Neural progenitor cell (in vitro differentiated cells): ENCODE data around the gene DLGAP4. TPM values are rescaled to one million over a fixed set of nuclear protein-coding genes. Genes with fewer than 3 reads are reported as not detected.
A peak's percentile ranks its signal among the peaks of the same experiment; 100 is the strongest.

Experiments used
- DNase-seq: peaks from one replicate; pipeline ENCODE4 v3.0.0-alpha.2; 2016; ENCODE audit warnings: low spot score
- H2AFZ ChIP-seq: fragments of 200-600 bp; sonication (generic); replicated peaks from 2 replicates; pipeline ENCODE4 v1.6.1; 2016; ENCODE audit warnings: antibody characterized with exemption
- H3F3A ChIP-seq: fragments of 200-600 bp; sonication (generic); 2 replicates; pipeline ENCODE4 v1.6.1; 2016; ENCODE audit warnings: antibody characterized with exemption, low read depth
- H3K27ac ChIP-seq: fragments of 200-600 bp; sonication (generic); 2 replicates; pipeline ENCODE4 v1.5.1; 2016; ENCODE audit warnings: mild to moderate bottlenecking
- H3K27me3 ChIP-seq: fragments of 200-600 bp; sonication (generic); 2 replicates; pipeline ENCODE4 v1.6.1; 2016; ENCODE audit warnings: mild to moderate bottlenecking, moderate library complexity
- H3K36me3 ChIP-seq: fragments of 200-600 bp; sonication (generic); 2 replicates; pipeline ENCODE4 v1.5.1; 2016
- H3K4me1 ChIP-seq: fragments of 200-600 bp; sonication (generic); 2 replicates; pipeline ENCODE4 v1.6.1; 2016; ENCODE audit warnings: mixed run types
- H3K4me2 ChIP-seq: fragments of 200-600 bp; sonication (generic); 2 replicates; pipeline ENCODE4 v1.6.1; 2016
- H3K4me3 ChIP-seq: fragments of 200-600 bp; sonication (generic); 2 replicates; pipeline ENCODE4 v1.5.1; 2016
- H3K79me2 ChIP-seq: fragments of 200-600 bp; sonication (generic); 2 replicates; pipeline ENCODE4 v1.6.1; 2016; ENCODE audit warnings: low read depth
- H3K9ac ChIP-seq: fragments of 200-600 bp; sonication (generic); 2 replicates; pipeline ENCODE4 v1.6.1; 2016
- H3K9me3 ChIP-seq: fragments of 200-600 bp; sonication (generic); 2 replicates; pipeline ENCODE4 v1.5.1; 2016; ENCODE audit warnings: low read depth
- H4K20me1 ChIP-seq: fragments of 200-600 bp; sonication (generic); 2 replicates; pipeline ENCODE4 v1.6.1; 2016; ENCODE audit warnings: low read depth
- H3K27ac Mint-ChIP-seq: 3 replicates; pipeline ENCODE4 v1.8.0; 2021; ENCODE audit warnings: mixed read lengths
- H3K27me3 Mint-ChIP-seq: 2 replicates; pipeline ENCODE4 v1.8.0; 2022; ENCODE audit warnings: low read depth, mild to moderate bottlenecking, inconsistent platforms, moderate library complexity, mixed read lengths; ENCODE audit not compliant: insufficient read depth
- H3K36me3 Mint-ChIP-seq: 3 replicates; pipeline ENCODE4 v1.8.0; 2021; ENCODE audit warnings: mixed read lengths
- H3K4me1 Mint-ChIP-seq: 3 replicates; pipeline ENCODE4 v1.8.0; 2021; ENCODE audit warnings: mixed read lengths
- H3K4me3 Mint-ChIP-seq: 3 replicates; pipeline ENCODE4 v1.8.0; 2021; ENCODE audit warnings: mild to moderate bottlenecking, moderate library complexity, mixed read lengths
- H3K9me3 Mint-ChIP-seq: 3 replicates; pipeline ENCODE4 v1.8.0; 2020; ENCODE audit warnings: mixed read lengths
- EZH2 ChIP-seq: fragments of 200-600 bp; sonication (generic); IDR thresholded peaks from 2 replicates; pipeline ENCODE4 v1.6.1; 2017; ENCODE audit warnings: antibody characterized with exemption, mild to moderate bottlenecking, moderate library complexity
- EZH2phosphoT487 ChIP-seq: fragments of 200-600 bp; sonication (generic); IDR thresholded peaks from 2 replicates; pipeline ENCODE4 v1.6.1; 2017; ENCODE audit warnings: antibody characterized with exemption
- total RNA-seq: library from RNA; depleted of rRNA; stranded (reverse); fragments of >200 nt; gene quantifications from 2 replicates; pipeline ENCODE4 v1.2.3, GENCODE V29; 2015; ENCODE audit warnings: low replicate concordance
- TF ChIP-seq, protein P1 (sequence below): fragments of 200-600 bp; sonication (generic); IDR thresholded peaks from 2 replicates; pipeline ENCODE4 v1.5.1; 2017; ENCODE audit warnings: antibody characterized with exemption, mild to moderate bottlenecking

The DLGAP4 gene
- total RNA-seq, 1 donor from 2014 or later, result 21.7 TPM

GRCh38 chr20:36573103-36573797 lies 267.1 kb downstream of the DLGAP4 start, which contains the start of gene TGIF2:
Gene TGIF2 (plus strand): TSS chr20:36573597. CDS start chr20:36578775, 5,178 bp downstream.
- H3F3A ChIP-seq, result peaks cover 28% of the 10 kb centered on the region
- DNase-seq, result peak; percentile 98
- no peaks in the 10 kb centered on the region for H3K9me3 ChIP-seq
- H3K79me2 ChIP-seq, result peaks cover 46% of the 10 kb centered on the region
- Mint-ChIP-seq H3K4me1 (peaks cover 40% of the 10 kb centered on the region), H3K9me3 (no peaks in the 10 kb centered on the region), H3K36me3 (no peaks in the 10 kb centered on the region), H3K27ac (peak within 1 kb of the TSS; percentile 88), H3K4me3 (peak within 1 kb of the TSS; percentile 97), H3K27me3 (peaks cover 9% of the 10 kb centered on the region)
- peak within 1 kb of the TSS; percentile 75 for H2AFZ ChIP-seq
- peak within 1 kb of the TSS; percentile 79 for H3K4me3 ChIP-seq
- peaks cover 23% of the 10 kb centered on the region for H3K4me1 ChIP-seq
- H4K20me1 ChIP-seq, result peaks cover 32% of the 10 kb centered on the region
- TF ChIP-seq, protein P1, sequence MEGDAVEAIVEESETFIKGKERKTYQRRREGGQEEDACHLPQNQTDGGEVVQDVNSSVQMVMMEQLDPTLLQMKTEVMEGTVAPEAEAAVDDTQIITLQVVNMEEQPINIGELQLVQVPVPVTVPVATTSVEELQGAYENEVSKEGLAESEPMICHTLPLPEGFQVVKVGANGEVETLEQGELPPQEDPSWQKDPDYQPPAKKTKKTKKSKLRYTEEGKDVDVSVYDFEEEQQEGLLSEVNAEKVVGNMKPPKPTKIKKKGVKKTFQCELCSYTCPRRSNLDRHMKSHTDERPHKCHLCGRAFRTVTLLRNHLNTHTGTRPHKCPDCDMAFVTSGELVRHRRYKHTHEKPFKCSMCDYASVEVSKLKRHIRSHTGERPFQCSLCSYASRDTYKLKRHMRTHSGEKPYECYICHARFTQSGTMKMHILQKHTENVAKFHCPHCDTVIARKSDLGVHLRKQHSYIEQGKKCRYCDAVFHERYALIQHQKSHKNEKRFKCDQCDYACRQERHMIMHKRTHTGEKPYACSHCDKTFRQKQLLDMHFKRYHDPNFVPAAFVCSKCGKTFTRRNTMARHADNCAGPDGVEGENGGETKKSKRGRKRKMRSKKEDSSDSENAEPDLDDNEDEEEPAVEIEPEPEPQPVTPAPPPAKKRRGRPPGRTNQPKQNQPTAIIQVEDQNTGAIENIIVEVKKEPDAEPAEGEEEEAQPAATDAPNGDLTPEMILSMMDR, result peak; percentile 10
- TF ChIP-seq EZH2phosphoT487, result no peak
- no peak for TF ChIP-seq EZH2
- peak within 1 kb of the TSS; percentile 61 for H3K9ac ChIP-seq
- no peaks in the 10 kb centered on the region for H3K36me3 ChIP-seq
- H3K4me2 ChIP-seq, result peak within 1 kb of the TSS; percentile 91
- peak within 1 kb of the TSS; percentile 79 for H3K27ac ChIP-seq
- H3K27me3 ChIP-seq, result no peaks in the 10 kb centered on the region

GRCh38 chr20:36573798-36574365 lies 267.7 kb downstream of the DLGAP4 start:
- DNase-seq, result no peak
- TF ChIP-seq EZH2 (no peak), EZH2phosphoT487 (no peak)
- TF ChIP-seq, protein P1, result no peak
- H3K27me3 Mint-ChIP-seq, result peaks cover 9% of the 10 kb centered on the region
- peak overlapping the region; percentile 79 for H3K4me3 ChIP-seq
- H3K36me3 ChIP-seq, result no peaks in the 10 kb centered on the region
- no peaks in the 10 kb centered on the region for H3K9me3 Mint-ChIP-seq
- H3K27me3 ChIP-seq, result no peaks in the 10 kb centered on the region
- no peak overlapping the region for H3K27ac Mint-ChIP-seq
- H2AFZ ChIP-seq, result peak overlapping the region; percentile 8
- peaks cover 23% of the 10 kb centered on the region for H3K4me1 ChIP-seq
- H3F3A ChIP-seq, result peaks cover 28% of the 10 kb centered on the region
- H4K20me1 ChIP-seq, result peaks cover 38% of the 10 kb centered on the region
- H3K4me1 Mint-ChIP-seq, result peaks cover 40% of the 10 kb centered on the region
- H3K4me3 Mint-ChIP-seq, result peak overlapping the region; percentile 97
- no peaks in the 10 kb centered on the region for H3K9me3 ChIP-seq
- peak overlapping the region; percentile 91 for H3K4me2 ChIP-seq
- peak overlapping the region; percentile 79 for H3K27ac ChIP-seq
- peak overlapping the region; percentile 61 for H3K9ac ChIP-seq
- H3K36me3 Mint-ChIP-seq, result peaks cover 2% of the 10 kb centered on the region
- peaks cover 52% of the 10 kb centered on the region for H3K79me2 ChIP-seq

- DNase-seq, result peak; percentile 74
- Mint-ChIP-seq H3K4me1 (peaks cover 39% of the 10 kb centered on the region), H3K27me3 (peaks cover 9% of the 10 kb centered on the region), H3K36me3 (peaks cover 6% of the 10 kb centered on the region), H3K4me3 (peak overlapping the region; percentile 97), H3K27ac (peak overlapping the region; percentile 96), H3K9me3 (no peaks in the 10 kb centered on the region)
- H2AFZ ChIP-seq, result peak overlapping the region; percentile 75
- H3K4me3 ChIP-seq, result peak overlapping the region; percentile 79
- no peak overlapping the region for H3K27ac ChIP-seq
- peaks cover 56% of the 10 kb centered on the region for H3K79me2 ChIP-seq
- H3K27me3 ChIP-seq, result no peaks in the 10 kb centered on the region
- peaks cover 23% of the 10 kb centered on the region for H3K4me1 ChIP-seq
- peaks cover 31% of the 10 kb centered on the region for H3F3A ChIP-seq
- peak overlapping the region; percentile 91 for H3K4me2 ChIP-seq
- TF ChIP-seq EZH2 (no peak), EZH2phosphoT487 (no peak)
- TF ChIP-seq, protein P1, result no peak
- H3K36me3 ChIP-seq, result no peaks in the 10 kb centered on the region
- peak overlapping the region; percentile 61 for H3K9ac ChIP-seq
- no peaks in the 10 kb centered on the region for H3K9me3 ChIP-seq
- peaks cover 41% of the 10 kb centered on the region for H4K20me1 ChIP-seq
Observed at GRCh38 chr20:36574366-36575135, 268.4 kb downstream of the DLGAP4 start.
